Karpas-422 (cell line): Measurements from ENCODE around the gene EPN2. TPM values are rescaled to one million over a fixed set of nuclear protein-coding genes. Genes with fewer than 3 reads are reported as not detected.

ENCODE experiments used
- DNase-seq: peaks from one replicate; pipeline ENCODE4 v3.0.0-alpha.2; 2015
- H2AFZ ChIP-seq: fragments of 200-600 bp; sonication (generic); 2 replicates; pipeline ENCODE4 v1.6.1; 2014; ENCODE audit warnings: antibody characterized with exemption, low read length, mixed read lengths
- H3K27ac ChIP-seq: fragments of 200-600 bp; sonication (generic); 2 replicates; pipeline ENCODE4 v1.5.1; 2014; ENCODE audit warnings: mild to moderate bottlenecking, low read length, moderate library complexity
- H3K27me3 ChIP-seq: fragments of 200-600 bp; sonication (generic); 2 replicates; pipeline ENCODE4 v1.6.1; 2014; ENCODE audit warnings: low read length, mixed read lengths
- H3K36me3 ChIP-seq: fragments of 200-600 bp; sonication (generic); 2 replicates; pipeline ENCODE4 v1.6.1; 2014; ENCODE audit warnings: low read length, mixed read lengths; ENCODE audit not compliant: insufficient read depth
- H3K4me1 ChIP-seq: fragments of 200-600 bp; sonication (generic); 2 replicates; pipeline ENCODE4 v1.6.1; 2014; ENCODE audit warnings: mild to moderate bottlenecking, low read length, mixed read lengths
- H3K4me2 ChIP-seq: fragments of 200-600 bp; sonication (generic); 2 replicates; pipeline ENCODE4 v1.6.1; 2014; ENCODE audit warnings: low read length, low read depth, mild to moderate bottlenecking; ENCODE audit not compliant: poor library complexity, severe bottlenecking
- H3K4me3 ChIP-seq: fragments of 200-600 bp; sonication (generic); 2 replicates; pipeline ENCODE4 v1.5.1; 2014; ENCODE audit warnings: mild to moderate bottlenecking, antibody characterized with exemption, low read length, mixed read lengths
- H3K79me2 ChIP-seq: fragments of 200-600 bp; sonication (generic); 2 replicates; pipeline ENCODE4 v1.6.1; 2014; ENCODE audit warnings: mild to moderate bottlenecking, low read length, mixed read lengths
- H3K9ac ChIP-seq: fragments of 200-600 bp; sonication (generic); 2 replicates; pipeline ENCODE4 v1.6.0; 2014; ENCODE audit warnings: low read length
- H3K9me2 ChIP-seq: fragments of 200-600 bp; sonication (generic), shearing (Covaris generic); replicated peaks from 2 replicates; pipeline ENCODE4 v1.6.0; 2014; ENCODE audit warnings: mild to moderate bottlenecking, low read length, moderate library complexity; ENCODE audit not compliant: insufficient read depth
- H3K9me3 ChIP-seq: fragments of 300-700, 200-600 bp; sonication (generic); 2 replicates; pipeline ENCODE4 v1.6.1; 2014; ENCODE audit warnings: low read length, mixed read lengths
- H4K20me1 ChIP-seq: fragments of 200-600 bp; sonication (generic); 2 replicates; pipeline ENCODE4 v1.6.1; 2014; ENCODE audit warnings: mild to moderate bottlenecking, antibody characterized with exemption, low read length, low read depth; ENCODE audit not compliant: insufficient read depth
- total RNA-seq: library from RNA; depleted of rRNA; stranded (reverse); fragments of >200 nt; shearing (Covaris generic); gene quantifications from 2 replicates; pipeline ENCODE4 v1.2.3, GENCODE V29; 2014; ENCODE audit warnings: low replicate concordance

Gene EPN2
- total RNA-seq, 1 experiment from 2014 or later, result 17.6 TPM

- no peak overlapping the region for H3K4me3 ChIP-seq
- no peaks in the 10 kb centered on the region for H3K36me3 ChIP-seq
- H3K79me2 ChIP-seq, result no peaks in the 10 kb centered on the region
- H4K20me1 ChIP-seq, result no peaks in the 10 kb centered on the region
- DNase-seq, result no peak
- no peaks in the 10 kb centered on the region for H3K4me1 ChIP-seq
- no peak overlapping the region for H3K27ac ChIP-seq
- H3K9me3 ChIP-seq, result no peaks in the 10 kb centered on the region
- no peak overlapping the region for H3K9ac ChIP-seq
- H3K27me3 ChIP-seq, result no peaks in the 10 kb centered on the region
- no peak overlapping the region for H2AFZ ChIP-seq
- no peak overlapping the region for H3K4me2 ChIP-seq
- H3K9me2 ChIP-seq, result no peaks in the 10 kb centered on the region
Observed at GRCh38 chr17:19331543-19332245, 94.5 kb downstream of the EPN2 start.

GRCh38 chr17:19332371-19333131 is 95.4 kb downstream of the EPN2 start:
- Histone ChIP-seq H2AFZ (no peak overlapping the region), H3K36me3 (no peaks in the 10 kb centered on the region), H3K9me2 (no peaks in the 10 kb centered on the region), H4K20me1 (no peaks in the 10 kb centered on the region), H3K9ac (no peak overlapping the region), H3K79me2 (no peaks in the 10 kb centered on the region), H3K4me1 (no peaks in the 10 kb centered on the region), H3K4me3 (no peak overlapping the region), H3K9me3 (no peaks in the 10 kb centered on the region), H3K27ac (no peak overlapping the region), H3K27me3 (no peaks in the 10 kb centered on the region), H3K4me2 (no peak overlapping the region)
- no peak for DNase-seq

GRCh38 chr17:19333132-19333440 is 95.9 kb downstream of the EPN2 start:
- Histone ChIP-seq H3K27ac (no peak overlapping the region), H3K27me3 (no peaks in the 10 kb centered on the region), H4K20me1 (no peaks in the 10 kb centered on the region), H3K4me2 (no peak overlapping the region), H3K9me3 (no peaks in the 10 kb centered on the region), H3K4me1 (no peaks in the 10 kb centered on the region), H3K9ac (no peak overlapping the region), H3K9me2 (no peaks in the 10 kb centered on the region), H3K79me2 (no peaks in the 10 kb centered on the region), H3K36me3 (no peaks in the 10 kb centered on the region), H2AFZ (no peak overlapping the region), H3K4me3 (no peak overlapping the region)
- DNase-seq, result no peak

- H3K27ac ChIP-seq, result no peak overlapping the region
- H3K9ac ChIP-seq, result no peak overlapping the region
- H3K27me3 ChIP-seq, result no peaks in the 10 kb centered on the region
- H3K4me3 ChIP-seq, result no peak overlapping the region
- H3K9me3 ChIP-seq, result no peaks in the 10 kb centered on the region
- H2AFZ ChIP-seq, result no peak overlapping the region
- H3K4me1 ChIP-seq, result no peaks in the 10 kb centered on the region
- no peaks in the 10 kb centered on the region for H3K36me3 ChIP-seq
- H3K4me2 ChIP-seq, result no peak overlapping the region
- DNase-seq, result no peak
- no peaks in the 10 kb centered on the region for H4K20me1 ChIP-seq
- no peaks in the 10 kb centered on the region for H3K9me2 ChIP-seq
- H3K79me2 ChIP-seq, result no peaks in the 10 kb centered on the region
Observed at GRCh38 chr17:19333736-19334290, 96.6 kb downstream of the EPN2 start.

- Histone ChIP-seq H2AFZ (no peak overlapping the region), H3K27ac (no peak overlapping the region), H3K4me3 (no peak overlapping the region), H3K9ac (no peak overlapping the region), H3K27me3 (no peaks in the 10 kb centered on the region), H3K9me2 (no peaks in the 10 kb centered on the region), H4K20me1 (no peaks in the 10 kb centered on the region), H3K9me3 (no peaks in the 10 kb centered on the region), H3K4me2 (no peak overlapping the region), H3K36me3 (no peaks in the 10 kb centered on the region), H3K4me1 (no peaks in the 10 kb centered on the region), H3K79me2 (no peaks in the 10 kb centered on the region)
- no peak for DNase-seq
Observed at GRCh38 chr17:19334331-19334730, 97.2 kb downstream of the EPN2 start.

GRCh38 chr17:19335951-19336631 is 98.9 kb downstream of the EPN2 start:
- Histone ChIP-seq H3K9me3 (no peaks in the 10 kb centered on the region), H3K9ac (no peak overlapping the region)
- no peak for DNase-seq

GRCh38 chr17:19336938-19337711 is 100.0 kb downstream of the EPN2 start:
- Histone ChIP-seq H3K4me2 (no peak overlapping the region), H3K9ac (no peak overlapping the region), H3K9me3 (no peaks in the 10 kb centered on the region)

More at GRCh38 chr17:19335951-19336631, 98.9 kb downstream of the EPN2 start:
- Histone ChIP-seq H3K27ac (no peak overlapping the region), H3K79me2 (no peaks in the 10 kb centered on the region), H3K9me2 (no peaks in the 10 kb centered on the region), H3K4me2 (no peak overlapping the region), H3K4me1 (no peaks in the 10 kb centered on the region), H2AFZ (no peak overlapping the region), H3K4me3 (no peak overlapping the region), H4K20me1 (no peaks in the 10 kb centered on the region), H3K27me3 (no peaks in the 10 kb centered on the region), H3K36me3 (no peaks in the 10 kb centered on the region)

GRCh38 chr17:19337712-19338023 is 100.5 kb downstream of the EPN2 start:
- no peak for DNase-seq
- H3K9me2 ChIP-seq, result no peaks in the 10 kb centered on the region
- H3K4me3 ChIP-seq, result no peak overlapping the region
- H3K27ac ChIP-seq, result no peak overlapping the region
- no peaks in the 10 kb centered on the region for H3K9me3 ChIP-seq
- H2AFZ ChIP-seq, result no peak overlapping the region
- no peaks in the 10 kb centered on the region for H3K36me3 ChIP-seq
- H3K27me3 ChIP-seq, result no peaks in the 10 kb centered on the region
- no peak overlapping the region for H3K4me2 ChIP-seq
- H3K4me1 ChIP-seq, result no peaks in the 10 kb centered on the region
- no peaks in the 10 kb centered on the region for H3K79me2 ChIP-seq
- H3K9ac ChIP-seq, result no peak overlapping the region
- no peaks in the 10 kb centered on the region for H4K20me1 ChIP-seq

More at GRCh38 chr17:19336938-19337711, 100.0 kb downstream of the EPN2 start:
- Histone ChIP-seq H3K36me3 (no peaks in the 10 kb centered on the region), H2AFZ (no peak overlapping the region), H3K27me3 (no peaks in the 10 kb centered on the region), H3K79me2 (no peaks in the 10 kb centered on the region), H3K4me3 (no peak overlapping the region), H4K20me1 (no peaks in the 10 kb centered on the region), H3K9me2 (no peaks in the 10 kb centered on the region), H3K27ac (no peak overlapping the region), H3K4me1 (no peaks in the 10 kb centered on the region)
- DNase-seq, result no peak
